HG03045 (cell line): ENCODE measurements around the gene SERPINE2.
A peak's percentile ranks its signal among the peaks of the same experiment; 100 is the strongest.

Experiments
- ATAC-seq: cut with Tn5 transposase; IDR thresholded peaks from one replicate; pipeline ENCODE4 v1.9.1; 2021; ENCODE audit warnings: mild to moderate bottlenecking, moderate library complexity; ENCODE audit not compliant: unreplicated experiment

SERPINE2 gene

GRCh38 chr2:224046752-224047151 lies 7.7 kb upstream of the SERPINE2 start:
- no peak for ATAC-seq

- no peak for ATAC-seq
These were observed 3.2 kb upstream of the SERPINE2 start for GRCh38 chr2:224042191-224042696.

GRCh38 chr2:224041554-224041953 lies 2.5 kb upstream of the SERPINE2 start:
- no peak for ATAC-seq

GRCh38 chr2:224040753-224041152 lies 1.7 kb upstream of the SERPINE2 start:
- no peak for ATAC-seq

- ATAC-seq, result peak; percentile 13
These were observed 819 bp upstream of the SERPINE2 start for GRCh38 chr2:224039770-224040440.

- peak; percentile 38 for ATAC-seq
These were observed 331 bp downstream of the SERPINE2 start for GRCh38 chr2:224038830-224039079.

- peak; percentile 38 for ATAC-seq
These were observed 847 bp downstream of the SERPINE2 start for GRCh38 chr2:224038049-224038829.

- no peak for ATAC-seq
These were observed 2.2 kb downstream of the SERPINE2 start for GRCh38 chr2:224036731-224037361.

- no peak for ATAC-seq
These were observed 5.1 kb downstream of the SERPINE2 start for GRCh38 chr2:224034017-224034416.

- no peak for ATAC-seq
These were observed 5.5 kb downstream of the SERPINE2 start for GRCh38 chr2:224033601-224034000.

- no peak for ATAC-seq
These were observed 6.8 kb downstream of the SERPINE2 start for GRCh38 chr2:224032283-224032682.

- no peak for ATAC-seq
These were observed 7.6 kb downstream of the SERPINE2 start for GRCh38 chr2:224031358-224031970.

- no peak for ATAC-seq
These were observed 8.3 kb downstream of the SERPINE2 start for GRCh38 chr2:224030786-224031185.

GRCh38 chr2:224029876-224030275 lies 9.2 kb downstream of the SERPINE2 start:
- ATAC-seq, result no peak

- ATAC-seq, result no peak
These were observed 11.2 kb downstream of the SERPINE2 start for GRCh38 chr2:224027931-224028330.

- no peak for ATAC-seq
These were observed 12.0 kb downstream of the SERPINE2 start for GRCh38 chr2:224027070-224027469.

- peak; percentile 78 for ATAC-seq
These were observed 13.2 kb downstream of the SERPINE2 start for GRCh38 chr2:224025874-224026273.

- ATAC-seq, result no peak
These were observed 14.8 kb downstream of the SERPINE2 start for GRCh38 chr2:224024270-224024669.

- ATAC-seq, result no peak
These were observed 15.9 kb downstream of the SERPINE2 start for GRCh38 chr2:224023188-224023587.

- ATAC-seq, result no peak
These were observed 16.6 kb downstream of the SERPINE2 start for GRCh38 chr2:224022486-224022885.

- no peak for ATAC-seq
These were observed 18.6 kb downstream of the SERPINE2 start for GRCh38 chr2:224020523-224020922.

- no peak for ATAC-seq
These were observed 21.1 kb downstream of the SERPINE2 start for GRCh38 chr2:224017957-224018356.
